Thoracic aorta (tissue), 2 donors: ENCODE measurements around the gene FRMD1. TPM values are rescaled to one million over a fixed set of nuclear protein-coding genes. Genes with fewer than 3 reads are reported as not detected.
A peak's percentile ranks its signal among the peaks of the same experiment; 100 is the strongest.

ENCODE experiments used
- ATAC-seq: fragments of 150-250 bp; one replicate; pipeline ENCODE4 v1.8.0; 2017; ENCODE audit warnings: low read depth; ENCODE audit not compliant: insufficient number of reproducible peaks, low FRiP score
- DNase-seq: peaks from one replicate; pipeline ENCODE4 v3.0.0-alpha.2; 2020; ENCODE audit warnings: low spot score
- H3K27ac ChIP-seq, 2 donors: fragments of 200-600 bp; sonication (generic); 1 replicate in 1 of 2; 2 replicates in 1 of 2; pipeline ENCODE4 v1.5.1; 2016; ENCODE audit warnings: mild to moderate bottlenecking in 2 of 2, moderate library complexity in 2 of 2
- H3K27me3 ChIP-seq: fragments of 200-600 bp; sonication (generic); replicated peaks from 2 replicates; pipeline ENCODE4 v1.6.0; 2016; ENCODE audit warnings: mild to moderate bottlenecking; ENCODE audit not compliant: insufficient read depth
- H3K36me3 ChIP-seq: fragments of 200-600 bp; sonication (generic); one replicate; pipeline ENCODE4 v1.5.1; 2016
- H3K4me1 ChIP-seq, 2 donors: fragments of 200-600 bp; sonication (generic); 1 replicate in 1 of 2; 2 replicates in 1 of 2; pipeline versions ENCODE4 v1.5.1 to v1.6.0; 2016; ENCODE audit warnings: low read depth in 2 of 2, mild to moderate bottlenecking in 1 of 2; ENCODE audit not compliant: control insufficient read depth in 1 of 2
- H3K4me3 ChIP-seq: fragments of 200-600 bp; sonication (generic); 2 replicates; pipeline ENCODE4 v1.5.1; 2016; ENCODE audit warnings: mild to moderate bottlenecking
- H3K9me3 ChIP-seq: fragments of 200-600 bp; sonication (generic); 2 replicates; pipeline ENCODE4 v1.5.1; 2016
- total RNA-seq, 2 donors: library from RNA; depleted of rRNA; stranded (reverse); fragments of >200 nt; gene quantifications; one replicate each; pipeline versions ENCODE4 v1.1.0 to v1.2.3, GENCODE V29; 2016
- TF ChIP-seq, protein P1 (sequence below): fragments of 200-600 bp; sonication (generic); IDR thresholded peaks from one replicate; pipeline ENCODE4 v1.5.1; 2019; ENCODE audit warnings: antibody characterized with exemption

Gene FRMD1
- total RNA-seq, 2 donors from 2014 or later, result not detected

DNA sequence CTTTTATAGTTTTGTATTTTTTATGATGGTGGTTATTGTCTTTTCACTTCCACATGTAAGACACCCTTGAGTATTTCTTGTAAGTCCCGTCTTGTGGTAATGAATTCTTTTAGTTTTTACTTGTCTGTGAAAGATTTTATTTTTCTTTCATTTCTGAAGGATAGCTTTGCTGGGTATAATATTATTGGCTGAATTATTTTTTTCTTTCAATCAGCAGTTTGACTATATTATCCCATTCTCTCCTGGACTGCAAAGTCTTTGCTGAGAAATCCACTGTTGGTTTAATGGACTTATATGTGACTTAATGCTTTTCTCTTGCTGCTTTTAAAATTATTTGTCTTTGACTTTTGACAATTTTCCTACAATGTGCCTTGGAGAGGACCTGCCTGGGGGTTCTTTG is 67.7 kb downstream of the FRMD1 start:
- H3K9me3 ChIP-seq, result peaks cover 12% of the 10 kb centered on the region
- ATAC-seq, result no peak

DNA sequence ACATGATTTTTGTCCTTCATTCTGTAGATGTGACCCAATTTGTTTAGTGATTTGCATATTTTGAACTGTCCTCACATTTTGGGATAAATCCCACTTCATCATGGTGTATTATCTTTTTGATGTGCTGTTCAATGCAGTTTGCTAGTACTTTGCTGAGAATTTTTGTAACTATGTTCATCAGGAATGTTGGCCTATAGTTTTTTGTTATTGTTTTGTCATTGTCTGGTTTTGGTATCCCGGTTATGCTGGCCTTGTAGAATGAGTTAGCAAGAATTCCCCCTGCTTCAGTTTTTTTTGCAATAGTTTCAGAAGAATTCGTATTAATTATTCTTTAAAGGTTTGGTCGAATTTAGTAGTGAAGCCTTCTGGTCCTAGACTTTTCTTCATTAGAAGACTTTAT is 69.7 kb downstream of the FRMD1 start:
- no peaks in the 10 kb centered on the region for H3K36me3 ChIP-seq
- H3K27ac ChIP-seq, result no peak overlapping the region
- TF ChIP-seq, protein P1, sequence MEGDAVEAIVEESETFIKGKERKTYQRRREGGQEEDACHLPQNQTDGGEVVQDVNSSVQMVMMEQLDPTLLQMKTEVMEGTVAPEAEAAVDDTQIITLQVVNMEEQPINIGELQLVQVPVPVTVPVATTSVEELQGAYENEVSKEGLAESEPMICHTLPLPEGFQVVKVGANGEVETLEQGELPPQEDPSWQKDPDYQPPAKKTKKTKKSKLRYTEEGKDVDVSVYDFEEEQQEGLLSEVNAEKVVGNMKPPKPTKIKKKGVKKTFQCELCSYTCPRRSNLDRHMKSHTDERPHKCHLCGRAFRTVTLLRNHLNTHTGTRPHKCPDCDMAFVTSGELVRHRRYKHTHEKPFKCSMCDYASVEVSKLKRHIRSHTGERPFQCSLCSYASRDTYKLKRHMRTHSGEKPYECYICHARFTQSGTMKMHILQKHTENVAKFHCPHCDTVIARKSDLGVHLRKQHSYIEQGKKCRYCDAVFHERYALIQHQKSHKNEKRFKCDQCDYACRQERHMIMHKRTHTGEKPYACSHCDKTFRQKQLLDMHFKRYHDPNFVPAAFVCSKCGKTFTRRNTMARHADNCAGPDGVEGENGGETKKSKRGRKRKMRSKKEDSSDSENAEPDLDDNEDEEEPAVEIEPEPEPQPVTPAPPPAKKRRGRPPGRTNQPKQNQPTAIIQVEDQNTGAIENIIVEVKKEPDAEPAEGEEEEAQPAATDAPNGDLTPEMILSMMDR, result no peak
- no peak overlapping the region for H3K4me3 ChIP-seq
- peaks cover 12% of the 10 kb centered on the region for H3K9me3 ChIP-seq
- no peaks in the 10 kb centered on the region for H3K4me1 ChIP-seq
- DNase-seq, result no peak
- ATAC-seq, result no peak
- H3K27me3 ChIP-seq, result no peaks in the 10 kb centered on the region

More for the DNA sequence above, 67.7 kb downstream of the FRMD1 start:
- no peak for DNase-seq
- no peak overlapping the region for H3K4me3 ChIP-seq
- no peaks in the 10 kb centered on the region for H3K36me3 ChIP-seq
- no peaks in the 10 kb centered on the region for H3K27me3 ChIP-seq
- H3K4me1 ChIP-seq, result no peaks in the 10 kb centered on the region
- H3K27ac ChIP-seq, result no peak overlapping the region
- TF ChIP-seq, protein P1, result no peak

DNA sequence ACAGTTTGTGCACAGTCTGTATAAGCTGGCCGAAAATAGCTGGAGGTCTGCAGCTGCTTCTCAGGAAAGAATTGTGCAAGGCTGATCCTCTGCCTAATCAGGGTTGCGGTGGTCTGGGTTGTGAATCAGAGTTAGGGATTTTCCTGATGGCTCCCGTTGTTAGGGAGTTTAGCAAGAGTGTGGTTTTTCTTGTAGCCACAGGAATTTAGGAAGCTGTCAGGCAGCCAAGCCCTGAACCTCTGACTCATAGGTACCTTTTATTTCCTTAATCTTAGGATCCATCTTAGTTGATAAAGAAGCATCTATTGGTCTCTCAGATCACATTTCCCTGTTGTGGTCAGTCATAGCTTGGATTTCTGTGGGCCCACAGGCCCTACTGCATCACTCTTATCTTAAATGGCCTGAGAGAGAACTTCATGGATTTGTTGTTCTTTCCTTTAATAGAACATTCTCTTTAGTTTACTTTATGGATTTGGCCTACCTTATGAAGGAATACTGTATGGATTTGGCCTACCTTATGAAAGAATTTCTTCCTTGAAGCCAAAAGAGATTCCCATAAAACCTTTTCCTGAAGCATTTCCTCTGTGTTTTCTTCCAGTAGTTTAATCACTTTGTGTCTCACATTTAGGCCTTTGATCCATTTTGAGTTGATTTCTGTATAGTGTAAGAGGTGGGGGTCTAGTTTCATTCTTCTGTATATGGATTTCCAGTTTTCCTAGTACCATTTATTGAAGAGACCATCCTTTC is 71.2 kb downstream of the FRMD1 start:
- H3K27ac ChIP-seq, result no peak overlapping the region

GRCh38 chr6:168005796-168006195 is 73.2 kb downstream of the FRMD1 start:
- DNase-seq, result no peak

More for the DNA sequence above, 71.2 kb downstream of the FRMD1 start:
- Histone ChIP-seq H3K4me1 (no peaks in the 10 kb centered on the region), H3K27me3 (no peaks in the 10 kb centered on the region), H3K9me3 (peaks cover 12% of the 10 kb centered on the region), H3K36me3 (no peaks in the 10 kb centered on the region), H3K4me3 (no peak overlapping the region)
- peak; percentile 67 for ATAC-seq
- DNase-seq, result no peak
- TF ChIP-seq, protein P1, result no peak

GRCh38 chr6:168004945-168005344 is 74.1 kb downstream of the FRMD1 start:
- TF ChIP-seq, protein P1, result no peak
- DNase-seq, result no peak
- H3K9me3 ChIP-seq, result no peaks in the 10 kb centered on the region
- H3K27me3 ChIP-seq, result no peaks in the 10 kb centered on the region
- H3K4me3 ChIP-seq, result no peak overlapping the region
- no peaks in the 10 kb centered on the region for H3K36me3 ChIP-seq
- no peaks in the 10 kb centered on the region for H3K4me1 ChIP-seq
- no peak for ATAC-seq
- H3K27ac ChIP-seq, result no peak overlapping the region

More at GRCh38 chr6:168005796-168006195, 73.2 kb downstream of the FRMD1 start:
- Histone ChIP-seq H3K36me3 (no peaks in the 10 kb centered on the region), H3K9me3 (peaks cover 4% of the 10 kb centered on the region), H3K27ac (no peak overlapping the region), H3K27me3 (no peaks in the 10 kb centered on the region), H3K4me3 (no peak overlapping the region), H3K4me1 (no peaks in the 10 kb centered on the region)
- ATAC-seq, result no peak
- TF ChIP-seq, protein P1, result no peak
